ENCODE data around the gene ETV6. TPM values are rescaled to one million over a fixed set of nuclear protein-coding genes. Genes with fewer than 3 reads are reported as not detected.

Gene ETV6
- total and polyA plus RNA-seq, 2 of the 8 experiments (the other 6 are each of a cell fraction or from before 2014, with no cell fraction given) = 5.5 to 23.9 TPM

DNA sequence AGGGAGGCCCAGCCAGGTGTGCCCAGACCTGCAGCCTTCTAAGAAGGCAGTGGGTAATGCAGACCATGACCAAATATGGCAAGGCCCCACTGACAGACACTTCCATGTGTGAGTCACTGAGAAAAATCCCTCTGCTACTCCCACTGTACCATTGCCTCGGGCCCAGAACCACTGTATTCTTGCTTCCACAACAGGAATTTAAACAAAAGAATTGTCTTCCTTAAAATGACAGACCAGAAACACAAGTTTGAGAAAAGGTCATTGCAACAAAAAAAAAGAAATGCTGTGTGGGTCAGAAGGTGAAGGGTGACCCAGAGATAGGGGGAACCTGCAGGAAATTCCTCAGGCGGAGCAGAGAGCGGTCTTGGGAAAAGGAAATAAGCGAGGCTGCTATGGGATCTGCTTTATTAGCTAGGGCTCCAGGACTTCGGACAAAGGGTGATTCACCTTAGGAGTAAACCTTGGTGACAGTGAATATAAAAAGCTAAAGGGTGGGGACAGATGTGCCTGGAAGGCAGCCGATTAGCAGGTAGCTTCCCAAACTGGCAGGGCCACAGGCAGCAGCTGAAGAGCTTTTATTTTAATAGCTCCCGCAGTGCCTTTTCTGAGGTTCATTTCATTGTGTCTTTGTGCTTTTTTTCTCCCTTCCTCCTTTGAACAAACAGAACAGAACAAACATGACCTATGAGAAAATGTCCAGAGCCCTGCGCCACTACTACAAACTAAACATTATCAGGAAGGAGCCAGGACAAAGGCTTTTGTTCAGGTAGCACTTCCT, 236.0 kb downstream of the ETV6 start:
- Histone ChIP-seq H4K8ac (ENCODE audit: extremely low read depth, insufficient read depth, low read length) (no peak overlapping the region), H3K79me2 (ENCODE audit: control insufficient read depth in 1 of 2, insufficient read depth in 2 of 2, low read length in 2 of 2) (no peaks in the 10 kb centered on the region), H2AFZ (ENCODE audit: low read length) (no peak overlapping the region), H2AK5ac (ENCODE audit: low read depth, low read length) (no peak overlapping the region), H3K9me3 (ENCODE audit: insufficient read depth in 2 of 2, low read depth in 1 of 2, low read length in 1 of 2) (no peaks in the 10 kb centered on the region), H3K4me3 (ENCODE audit: extremely low read depth in 1 of 4, insufficient read depth in 2 of 4, low read depth in 3 of 4, low read length in 4 of 4) (no peak overlapping the region), H3K56ac (replicated peaks; ENCODE audit: insufficient read length, low read depth, low read length) (no peak overlapping the region), H2BK120ac (replicated peaks; ENCODE audit: low read depth, low read length) (no peak overlapping the region), H3K23ac (ENCODE audit: insufficient read length) (no peak overlapping the region), H3K4me1 (replicated peaks in 1 of 4; ENCODE audit: control insufficient read depth in 3 of 4, insufficient read depth in 4 of 4, low read length in 3 of 4) (no peaks in the 10 kb centered on the region), H3K27ac (ENCODE audit: low read depth, low read length) (no peak overlapping the region), H2BK5ac (ENCODE audit: low read depth, low read length) (no peak overlapping the region), H2BK20ac (ENCODE audit: low read length) (no peak overlapping the region), H3K27me3 (replicated peaks in 1 of 4; ENCODE audit: control insufficient read depth in 3 of 4, extremely low read depth in 1 of 4, insufficient read depth in 3 of 4, low read length in 3 of 4) (no peaks in the 10 kb centered on the region), H2BK15ac (ENCODE audit: low read length) (no peak overlapping the region), H3K4me2 (ENCODE audit: insufficient read depth in 1 of 2, low read depth in 2 of 2, low read length in 2 of 2) (no peak overlapping the region), H3K23me2 (ENCODE audit: low read depth, low read length) (no peaks in the 10 kb centered on the region; the same call in 1 of the 2 replicates), H3K18ac (ENCODE audit: extremely low read depth, low read length) (no peak overlapping the region), H4K91ac (replicated peaks; ENCODE audit: insufficient read length, low read length) (no peak overlapping the region), H4K5ac (ENCODE audit: insufficient read length, low read depth, low read length) (no peak overlapping the region), H2BK12ac (ENCODE audit: low read depth, low read length) (no peak overlapping the region), H3K14ac (ENCODE audit: insufficient read length) (no peak overlapping the region), H3K9ac (replicated peaks in 1 of 4; ENCODE audit: extremely low read depth in 1 of 4, low read depth in 3 of 4, low read length in 3 of 4) (no peak overlapping the region), H3K36me3 (ENCODE audit: control insufficient read depth in 2 of 4, insufficient read depth in 4 of 4, low read length in 3 of 4) (peaks cover 0 to 3% (median 0%) of the 10 kb centered on the region in 4 experiments; a peak in 4 of 8 replicates), H4K20me1 (replicated peaks in 1 of 2; ENCODE audit: control insufficient read depth in 1 of 2, insufficient read depth in 2 of 2, low read length in 2 of 2) (no peaks in the 10 kb centered on the region), H3K4ac (replicated peaks; ENCODE audit: insufficient read length, low read depth, low read length) (no peak overlapping the region), H3K79me1 (ENCODE audit: low read depth, low read length) (no peaks in the 10 kb centered on the region)
- FAIRE-seq (no peak), DNase-seq (ENCODE audit: low read depth in 1 of 2, low spot score in 2 of 2) (no peak)
- POLR2A ChIA-PET (ENCODE audit: partially characterized antibody) = interaction anchor here (0.6 kb wide), 1 partner anchor 61 kb away, joined by 3 read pairs; no protein-coding TSS in a partner anchor
- TF ChIP-seq SIRT6 (IDR thresholded peaks at IDR 0.05; ENCODE audit: low read length) = no peak
- no peak for TF ChIP-seq POU5F1 (IDR thresholded peaks at IDR 0.05; ENCODE audit: low read depth, low read length)
- TF ChIP-seq CTBP2 (IDR thresholded peaks at IDR 0.05; ENCODE audit: borderline replicate concordance, insufficient read depth, insufficient read length, low read length) = no peak
- TF ChIP-seq SRF (IDR thresholded peaks at IDR 0.05; ENCODE audit: low read depth, low read length) = peak; percentile 67
- CTCF ChIA-PET (ENCODE audit: partially characterized antibody) = interaction anchor here (1.0 kb wide), 1 partner anchor 304 kb away, joined by 4 read pairs; no protein-coding TSS in a partner anchor
- 85% methylated on average over 8 of the region's 8 CpGs; no CpG with 5 or more reads in 1 of the 2 experiments for WGBS, 2 experiments (ENCODE audit: extremely low coverage in 1 of 2, insufficient coverage in 1 of 2, insufficient read length in 1 of 2, insufficient replicate concordance in 2 of 2, low coverage in 1 of 2, low lambda C conversion rate in 2 of 2, missing lambda C conversion rate in 1 of 2)

All from H1 (cell line).